GM18873 (cell line): ENCODE data around the gene STIM2.
"Not testable (repeated sequence)": the region's sequence is repeated elsewhere in the genome, so short reads cannot be mapped to it uniquely, and the experiment has no call there.

Experiments used
- ATAC-seq: cut with Tn5 transposase; IDR thresholded peaks from one replicate; pipeline ENCODE4 v1.9.1; 2021; ENCODE audit warnings: mild to moderate bottlenecking, moderate library complexity, moderate number of reproducible peaks; ENCODE audit not compliant: unreplicated experiment, low FRiP score

STIM2 gene

GRCh38 chr4:26860157-26860921, at the start of gene STIM2:
TSS of gene STIM2 (plus strand) at chr4:26860841.
- ATAC-seq: peak; percentile 55

GRCh38 chr4:26811571-26811970, 49.1 kb upstream of the STIM2 start:
- ATAC-seq: not testable (repeated sequence)

GRCh38 chr4:26812049-26812714, 48.5 kb upstream of the STIM2 start:
- no peak for ATAC-seq

- no peak for ATAC-seq
These were observed 46.9 kb upstream of the STIM2 start for GRCh38 chr4:26813698-26814097.

GRCh38 chr4:26815199-26815598, 45.4 kb upstream of the STIM2 start:
- no peak for ATAC-seq

GRCh38 chr4:26815706-26816105, 44.9 kb upstream of the STIM2 start:
- ATAC-seq: no peak

GRCh38 chr4:26819026-26819425, 41.6 kb upstream of the STIM2 start:
- no peak for ATAC-seq

- no peak for ATAC-seq
These were observed 41.1 kb upstream of the STIM2 start for GRCh38 chr4:26819478-26820095.

- ATAC-seq: no peak
These were observed 40.3 kb upstream of the STIM2 start for GRCh38 chr4:26820346-26820745.

- no peak for ATAC-seq
These were observed 39.6 kb upstream of the STIM2 start for GRCh38 chr4:26821031-26821430.

GRCh38 chr4:26821677-26822503, 38.8 kb upstream of the STIM2 start:
- ATAC-seq: no peak

- ATAC-seq: peak; percentile 67
These were observed 38.1 kb upstream of the STIM2 start for GRCh38 chr4:26822546-26822945.

GRCh38 chr4:26822974-26823373, 37.7 kb upstream of the STIM2 start:
- not testable (repeated sequence) for ATAC-seq

- no peak for ATAC-seq
These were observed 37.1 kb upstream of the STIM2 start for GRCh38 chr4:26823583-26823982.

- ATAC-seq: no peak
These were observed 36.0 kb upstream of the STIM2 start for GRCh38 chr4:26824667-26825066.

GRCh38 chr4:26826721-26827120, 33.9 kb upstream of the STIM2 start:
- peak; percentile 83 for ATAC-seq

- ATAC-seq: not testable (repeated sequence)
These were observed 33.3 kb upstream of the STIM2 start for GRCh38 chr4:26827336-26827735.

- ATAC-seq: no peak
These were observed 32.8 kb upstream of the STIM2 start for GRCh38 chr4:26827798-26828197.

GRCh38 chr4:26829018-26829417, 31.6 kb upstream of the STIM2 start:
- no peak for ATAC-seq

- no peak for ATAC-seq
These were observed 30.6 kb upstream of the STIM2 start for GRCh38 chr4:26830033-26830432.

GRCh38 chr4:26830701-26831100, 29.9 kb upstream of the STIM2 start:
- ATAC-seq: no peak
